GM15510 (cell line): ENCODE measurements around the gene LRRC8B.

Experiments used
- POLR2A ChIP-seq: IDR thresholded peaks from 3 replicates; pipeline ENCODE4 v1.6.1; 2011; ENCODE audit warnings: borderline replicate concordance; ENCODE audit not compliant: insufficient read length; ENCODE audit errors: extremely low read depth

Gene LRRC8B

GRCh38 chr1:89539128-89539527, 14.5 kb downstream of the LRRC8B start:
- TF ChIP-seq POLR2A: no peak

DNA sequence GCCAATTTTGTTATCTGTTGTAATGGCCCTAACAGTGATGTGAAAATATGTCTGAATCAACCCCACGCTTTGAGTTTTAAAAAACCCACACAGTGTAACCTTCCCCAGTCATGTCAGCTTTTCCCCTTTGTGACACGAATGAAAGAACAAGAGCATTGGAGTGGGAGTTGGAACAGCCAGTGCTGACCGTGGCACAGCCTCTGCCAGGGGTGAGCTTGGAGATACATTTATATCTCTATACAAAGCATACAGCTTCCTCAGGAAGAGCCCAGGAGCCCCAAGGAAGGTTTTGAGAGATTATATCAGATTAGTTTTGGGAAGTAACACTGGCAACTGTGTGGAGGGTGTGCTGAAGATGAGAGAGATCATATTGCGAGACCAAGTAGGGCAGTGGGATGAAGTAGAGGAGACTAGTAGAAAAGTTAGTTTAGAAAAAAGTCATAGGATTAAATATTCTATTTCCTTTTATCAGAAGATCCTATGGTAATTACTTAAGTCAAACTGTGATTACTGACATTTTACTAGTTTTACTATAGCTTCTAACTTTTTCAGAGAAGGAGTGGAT, 15.9 kb downstream of the LRRC8B start:
- TF ChIP-seq POLR2A: no peak

- TF ChIP-seq POLR2A: no peak
Observed at GRCh38 chr1:89542345-89542744, 17.7 kb downstream of the LRRC8B start.

DNA sequence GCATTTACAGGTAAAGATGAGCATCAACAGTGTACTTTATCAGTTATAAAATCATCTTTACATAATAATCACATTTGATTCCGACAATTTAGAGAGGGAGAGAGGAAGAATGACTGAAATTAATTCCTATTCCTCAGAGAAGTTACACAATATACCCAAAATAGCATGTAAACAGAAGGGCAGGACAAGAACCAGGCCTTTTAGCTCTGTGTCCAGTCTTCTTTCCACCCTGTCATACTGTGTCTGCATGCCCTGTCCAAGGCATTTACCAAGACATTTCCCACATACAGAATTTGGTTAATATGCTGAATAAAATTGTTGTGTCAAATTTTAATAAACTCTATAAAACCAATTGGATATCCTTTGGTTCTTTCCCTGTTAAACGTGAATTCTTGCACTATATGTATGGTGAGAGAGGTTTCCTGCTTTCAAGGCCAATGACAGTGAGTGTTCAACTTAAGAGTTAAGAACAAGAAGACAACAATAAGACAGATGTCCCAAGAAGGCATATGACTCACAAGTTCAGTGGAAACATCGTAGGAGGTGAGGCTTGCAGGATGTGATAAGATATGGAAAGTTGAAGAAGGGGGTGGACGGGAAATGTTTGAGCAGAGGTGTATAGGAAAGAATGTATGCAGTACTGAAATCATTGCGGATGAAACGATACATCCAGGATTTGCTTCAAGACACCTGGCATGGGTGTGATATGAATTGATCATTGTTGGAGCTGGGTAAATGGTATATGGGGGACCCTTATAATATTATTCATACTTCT, 20.8 kb downstream of the LRRC8B start:
- no peak for TF ChIP-seq POLR2A

DNA sequence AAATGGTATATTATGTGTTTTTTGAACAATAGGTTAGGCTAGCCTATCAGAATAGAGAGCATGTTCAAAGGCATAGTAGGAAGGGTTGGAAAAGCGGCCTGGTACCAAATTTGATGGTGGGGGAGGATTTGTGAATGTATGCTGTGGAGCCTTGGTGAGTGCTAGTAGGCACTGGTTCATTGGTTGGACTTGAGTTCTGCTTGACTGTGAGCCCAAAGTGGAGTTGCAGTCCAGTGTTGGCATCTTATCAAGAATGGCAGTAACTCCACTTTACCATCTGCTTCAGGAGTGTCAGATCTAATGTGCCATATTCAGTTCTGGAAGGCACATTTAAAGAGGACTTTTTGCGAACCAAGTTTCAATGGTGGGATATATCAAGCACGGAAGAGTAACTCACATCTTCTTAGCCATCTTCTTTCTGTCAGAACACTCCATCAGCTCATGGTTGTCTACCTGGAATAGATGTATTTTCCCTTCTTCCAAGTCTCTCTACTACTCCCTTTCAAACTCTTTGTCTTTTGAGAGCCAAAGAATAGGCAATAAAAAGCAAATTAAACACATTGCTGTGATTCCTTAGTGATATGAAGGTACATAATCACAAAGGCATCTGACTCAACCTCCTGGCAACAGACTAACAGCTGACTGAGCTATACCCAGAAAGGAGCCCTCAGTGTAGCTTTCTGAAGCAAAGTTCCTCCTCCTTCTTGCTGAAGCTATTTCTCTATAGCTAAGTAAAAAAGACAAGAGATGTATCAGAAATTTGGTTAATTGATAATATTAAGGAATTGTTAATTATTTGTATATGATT, 21.7 kb downstream of the LRRC8B start:
- no peak for TF ChIP-seq POLR2A

GRCh38 chr1:89546934-89547562, 22.4 kb downstream of the LRRC8B start:
- no peak for TF ChIP-seq POLR2A

DNA sequence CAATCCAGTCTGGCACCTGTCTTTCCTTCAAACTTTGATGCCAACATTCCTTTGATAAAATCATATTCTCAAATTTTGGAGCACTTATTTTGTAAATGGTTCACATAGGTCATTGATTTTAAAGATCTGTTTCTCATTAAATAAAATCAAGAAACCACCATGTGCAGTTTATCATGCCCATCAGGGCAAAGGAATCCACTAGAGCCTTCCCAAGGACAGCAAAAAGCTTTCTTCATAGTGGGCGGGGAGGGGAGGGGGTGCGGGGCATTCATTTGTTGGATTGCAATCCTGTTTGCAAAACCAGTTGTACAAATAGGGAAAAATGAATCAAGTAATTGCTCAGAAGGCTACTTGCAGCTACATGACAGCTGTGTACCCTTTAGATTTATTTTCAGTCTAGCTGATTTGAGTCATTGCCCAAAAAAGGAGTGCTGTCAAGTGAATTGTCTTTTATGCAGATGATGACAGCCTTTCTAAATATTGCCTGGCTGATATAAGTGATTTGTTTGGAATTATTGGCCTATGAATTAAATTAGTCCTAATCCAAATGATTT, 23.0 kb downstream of the LRRC8B start:
- TF ChIP-seq POLR2A: no peak

DNA sequence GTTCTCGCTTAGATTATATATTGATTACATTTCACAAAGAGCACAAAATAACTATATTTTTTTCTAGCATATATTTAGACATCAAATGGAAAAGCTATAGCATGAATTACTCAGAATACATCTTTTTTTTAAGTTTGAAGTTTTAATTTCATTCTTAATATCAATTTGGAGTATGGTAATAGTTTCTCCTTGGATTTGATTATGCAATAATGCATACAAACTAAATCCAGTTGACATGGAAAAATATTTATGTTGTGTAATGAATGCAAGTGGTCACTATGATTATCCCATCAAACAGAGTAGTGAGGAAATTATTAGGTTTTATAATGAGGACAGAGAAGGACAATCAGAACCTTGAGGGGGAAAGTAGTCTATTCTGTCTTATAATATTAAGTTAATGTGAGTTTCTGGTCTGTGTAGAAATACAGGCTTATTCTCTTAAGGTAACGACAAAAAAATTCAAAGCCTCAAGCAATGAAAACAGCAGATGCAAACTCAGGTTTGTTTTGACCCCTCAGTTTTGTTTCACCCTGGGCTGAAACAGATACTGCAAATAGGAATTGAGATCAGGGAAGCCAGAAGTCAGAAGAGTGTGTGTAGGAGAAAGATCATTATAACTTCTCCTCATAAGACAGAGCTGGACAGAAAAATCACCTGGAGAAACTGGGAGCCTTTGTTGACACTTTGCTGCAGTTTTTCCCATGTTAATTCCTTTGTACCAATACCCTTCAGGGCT, 23.7 kb downstream of the LRRC8B start:
- no peak for TF ChIP-seq POLR2A

- no peak for TF ChIP-seq POLR2A
Observed at GRCh38 chr1:89550995-89551394, 26.4 kb downstream of the LRRC8B start.

GRCh38 chr1:89552471-89553081, 27.9 kb downstream of the LRRC8B start:
- TF ChIP-seq POLR2A: no peak

- TF ChIP-seq POLR2A: no peak
Observed at GRCh38 chr1:89553157-89553556, 28.5 kb downstream of the LRRC8B start.

- no peak for TF ChIP-seq POLR2A
Observed at GRCh38 chr1:89555550-89555949, 30.9 kb downstream of the LRRC8B start.

GRCh38 chr1:89556726-89557444, 32.3 kb downstream of the LRRC8B start:
- TF ChIP-seq POLR2A: no peak
